OCI-LY1 (cell line): ENCODE measurements around the gene OR1S1.

Source experiments
- H2AFZ ChIP-seq: fragments of 200-600 bp; sonication (generic), shearing (Covaris generic); 2 replicates; pipeline ENCODE4 v1.6.0; 2014; ENCODE audit warnings: antibody characterized with exemption, mild to moderate bottlenecking, low read length
- H3F3A ChIP-seq: fragments of 200-600 bp; sonication (generic), shearing (Covaris generic); 2 replicates; pipeline ENCODE4 v1.6.0; 2014; ENCODE audit warnings: mild to moderate bottlenecking, antibody characterized with exemption, low read length, moderate library complexity; ENCODE audit not compliant: insufficient read depth
- H3K27ac ChIP-seq: fragments of 200-600 bp; sonication (generic); 2 replicates; pipeline ENCODE4 v1.5.1; 2014; ENCODE audit warnings: low read length, mixed run types, mild to moderate bottlenecking, low read depth; ENCODE audit not compliant: poor library complexity, severe bottlenecking
- H3K27me3 ChIP-seq: fragments of 200-600 bp; sonication (generic); 2 replicates; pipeline ENCODE4 v1.6.0; 2014; ENCODE audit warnings: antibody characterized with exemption, mild to moderate bottlenecking, low read length, moderate library complexity; ENCODE audit not compliant: insufficient read depth
- H3K36me3 ChIP-seq: fragments of 200-600 bp; sonication (generic); 2 replicates; pipeline ENCODE4 v1.6.1; 2014; ENCODE audit warnings: mild to moderate bottlenecking, antibody characterized with exemption, low read length, moderate library complexity, mixed read lengths; ENCODE audit not compliant: insufficient read depth
- H3K4me1 ChIP-seq: fragments of 200-600 bp; sonication (generic); 2 replicates; pipeline ENCODE4 v1.5.1; 2014; ENCODE audit warnings: mild to moderate bottlenecking, low read length, moderate library complexity; ENCODE audit not compliant: insufficient read depth, severe bottlenecking
- H3K4me2 ChIP-seq: fragments of 200-600 bp; sonication (generic), shearing (Covaris generic); 2 replicates; pipeline ENCODE4 v1.6.1; 2014; ENCODE audit warnings: low read length
- H3K4me3 ChIP-seq: fragments of 200-600 bp; sonication (generic); 2 replicates; pipeline ENCODE4 v1.5.1; 2014; ENCODE audit warnings: low read length, low read depth, mild to moderate bottlenecking, mixed read lengths; ENCODE audit not compliant: poor library complexity, severe bottlenecking
- H3K79me2 ChIP-seq: fragments of 200-600 bp; shearing (Covaris generic); 2 replicates; pipeline ENCODE4 v1.6.1; 2016; ENCODE audit warnings: mixed run types, low read length, mixed read lengths; ENCODE audit not compliant: insufficient read depth
- H3K9ac ChIP-seq: fragments of 200-600 bp; sonication (generic), shearing (Covaris generic); 2 replicates; pipeline ENCODE4 v1.6.1; 2014; ENCODE audit warnings: mild to moderate bottlenecking, low read length, mixed read lengths
- H3K9me2 ChIP-seq: fragments of 200-600 bp; sonication (generic), shearing (Covaris generic); 2 replicates; pipeline ENCODE4 v1.6.1; 2014; ENCODE audit warnings: low read depth, mild to moderate bottlenecking, low read length, mixed read lengths
- H3K9me3 ChIP-seq: fragments of 200-600 bp; shearing (Covaris generic); 2 replicates; pipeline ENCODE4 v1.6.1; 2014; ENCODE audit warnings: low read length, mixed read lengths
- H4K20me1 ChIP-seq: fragments of 200-600 bp; sonication (generic), shearing (Covaris generic); 2 replicates; pipeline ENCODE4 v1.6.0; 2016; ENCODE audit warnings: mild to moderate bottlenecking, low read length; ENCODE audit not compliant: insufficient read depth
- CTCF ChIP-seq: fragments of 200-600 bp; sonication (generic), shearing (Covaris generic); IDR thresholded peaks from 2 replicates; pipeline ENCODE4 v1.5.1; 2017; ENCODE audit warnings: mild to moderate bottlenecking, antibody characterized with exemption, low read length, moderate library complexity, mixed read lengths
- EZH2 ChIP-seq: fragments of 200-600 bp; sonication (generic), shearing (Covaris generic); IDR thresholded peaks from 2 replicates; pipeline ENCODE4 v1.8.0; 2017; ENCODE audit warnings: borderline replicate concordance, mixed run types, mild to moderate bottlenecking, antibody characterized with exemption, low read length, moderate library complexity, mixed read lengths

OR1S1 gene

GRCh38 chr11:58216476-58216875, 4.0 kb downstream of the OR1S1 start:
- no peak overlapping the region for H3K4me2 ChIP-seq
- no peak overlapping the region for H3K27ac ChIP-seq
- H3K36me3 ChIP-seq: no peaks in the 10 kb centered on the region
- no peak overlapping the region for H3K4me3 ChIP-seq
- no peaks in the 10 kb centered on the region for H3K27me3 ChIP-seq
- no peaks in the 10 kb centered on the region for H4K20me1 ChIP-seq
- no peaks in the 10 kb centered on the region for H3K79me2 ChIP-seq
- H2AFZ ChIP-seq: no peak overlapping the region
- no peaks in the 10 kb centered on the region for H3K4me1 ChIP-seq
- TF ChIP-seq CTCF: no peak
- H3K9ac ChIP-seq: no peak overlapping the region
- no peaks in the 10 kb centered on the region for H3K9me2 ChIP-seq
- H3F3A ChIP-seq: no peaks in the 10 kb centered on the region
- H3K9me3 ChIP-seq: no peaks in the 10 kb centered on the region

- no peaks in the 10 kb centered on the region for H4K20me1 ChIP-seq
- TF ChIP-seq EZH2 (no peak), CTCF (no peak)
- no peaks in the 10 kb centered on the region for H3K27me3 ChIP-seq
- no peak overlapping the region for H3K4me3 ChIP-seq
- no peaks in the 10 kb centered on the region for H3K4me1 ChIP-seq
- no peaks in the 10 kb centered on the region for H3F3A ChIP-seq
- H3K36me3 ChIP-seq: no peaks in the 10 kb centered on the region
- no peaks in the 10 kb centered on the region for H3K79me2 ChIP-seq
- no peak overlapping the region for H2AFZ ChIP-seq
- H3K4me2 ChIP-seq: no peak overlapping the region
- no peak overlapping the region for H3K9ac ChIP-seq
- no peak overlapping the region for H3K27ac ChIP-seq
- H3K9me3 ChIP-seq: no peaks in the 10 kb centered on the region
- H3K9me2 ChIP-seq: no peaks in the 10 kb centered on the region
These were observed 10.2 kb downstream of the OR1S1 start for GRCh38 chr11:58222721-58223120.

DNA sequence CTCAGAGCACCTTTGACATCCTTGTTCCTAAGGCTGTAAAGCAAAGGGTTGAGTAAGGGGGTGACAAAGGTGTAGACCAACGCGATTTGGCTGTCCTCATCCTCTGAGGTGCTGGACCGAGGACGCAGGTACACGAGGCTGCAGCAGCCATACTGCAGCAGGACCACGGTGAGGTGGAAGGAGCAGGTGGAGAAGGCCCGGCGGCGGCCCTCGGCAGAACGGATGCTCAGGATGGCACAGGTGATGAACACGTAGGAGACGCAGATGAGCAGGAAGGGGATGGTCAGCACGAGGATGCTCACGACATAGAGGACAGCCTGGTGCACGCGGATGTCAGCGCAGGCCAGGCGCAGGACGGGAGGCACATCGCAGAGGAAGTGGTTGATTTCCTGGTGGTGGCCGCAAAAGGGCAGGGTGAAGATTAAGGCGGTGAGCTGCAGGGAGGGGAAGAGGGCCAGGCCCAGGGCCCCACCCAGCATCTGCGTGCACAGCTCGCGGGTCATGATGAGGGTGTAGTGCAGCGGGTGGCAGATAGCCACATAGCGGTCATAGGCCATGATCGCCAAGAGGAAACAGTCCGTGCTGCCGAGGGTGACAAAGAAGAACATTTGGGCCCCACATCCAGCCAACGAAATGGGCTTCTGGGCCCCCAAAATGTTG, 15.6 kb downstream of the OR1S1 start:
- TF ChIP-seq CTCF (no peak), EZH2 (no peak)
- Histone ChIP-seq H3K4me2 (no peak overlapping the region), H3F3A (no peaks in the 10 kb centered on the region), H3K27ac (no peak overlapping the region), H3K9ac (no peak overlapping the region), H3K4me1 (no peaks in the 10 kb centered on the region), H3K27me3 (no peaks in the 10 kb centered on the region), H3K9me3 (no peaks in the 10 kb centered on the region), H3K9me2 (no peaks in the 10 kb centered on the region), H3K36me3 (no peaks in the 10 kb centered on the region), H4K20me1 (no peaks in the 10 kb centered on the region), H3K4me3 (no peak overlapping the region), H3K79me2 (no peaks in the 10 kb centered on the region), H2AFZ (no peak overlapping the region)
